ENCODE results near the gene OR1F1. TPM values are rescaled to one million over a fixed set of nuclear protein-coding genes. Genes with fewer than 3 reads are reported as not detected.
A peak's percentile ranks its signal among the peaks of the same experiment; 100 is the strongest.

OR1F1 gene
- total and polyA plus RNA-seq, 9 of the 15 experiments (the other 6 are each of a cell fraction or from before 2014, with no cell fraction given): 0.15 to 0.61 (median 0.35) TPM; not detected in 3

GRCh38 chr16:3173892-3174617 is 13.9 kb upstream of the OR1F1 start (continued):
- TF ChIP-seq XRCC5 (IDR thresholded peaks at IDR 0.05; ENCODE audit: low read depth, low read length) (0 out of 2 replicates have a peak, but pooled peaks have one; percentile 44), ZNF436 (CRISPR knock-in tag; IDR thresholded peaks at IDR 0.05) (no peak), ZNF217 (CRISPR knock-in tag; IDR thresholded peaks at IDR 0.05) (no peak), HNRNPK (IDR thresholded peaks at IDR 0.05; ENCODE audit: low read depth, low read length, poor library complexity, severe bottlenecking) (no peak), MCM3 (IDR thresholded peaks at IDR 0.05) (no peak), NFATC3 (IDR thresholded peaks at IDR 0.05) (no peak), FOSL1 (tag; conservative IDR thresholded peaks at IDR 0.05) (no peak), TOE1 (IDR thresholded peaks at IDR 0.05; ENCODE audit: borderline replicate concordance) (0 out of 2 replicates have a peak, but pooled peaks have one; percentile 29), TOE1 (CRISPR knock-in tag; IDR thresholded peaks at IDR 0.05; ENCODE audit: borderline replicate concordance, low read depth) (no peak), CHD2 (IDR thresholded peaks at IDR 0.05; ENCODE audit: low read depth, low read length) (no peak), MBD2 (IDR thresholded peaks at IDR 0.05; ENCODE audit: borderline replicate concordance, low read depth) (no peak), MLX (CRISPR knock-in tag; conservative IDR thresholded peaks at IDR 0.05) (no peak), ZFP36 (IDR thresholded peaks at IDR 0.05; ENCODE audit: low read depth, low read length, partially characterized antibody) (no peak), THRAP3 (IDR thresholded peaks at IDR 0.05; ENCODE audit: borderline replicate concordance) (no peak), YBX1 (IDR thresholded peaks at IDR 0.05) (no peak), SRSF1 (IDR thresholded peaks at IDR 0.05; ENCODE audit: low read depth, low read length) (no peak), SMARCA5 (IDR thresholded peaks at IDR 0.05) (no peak), ZNF408 (CRISPR knock-in tag; IDR thresholded peaks at IDR 0.05; ENCODE audit: low read depth) (no peak), CXXC5 (CRISPR knock-in tag; IDR thresholded peaks at IDR 0.05) (peak; percentile 38; the same call in 1 of the 2 replicates), ZNF12 (CRISPR knock-in tag; IDR thresholded peaks at IDR 0.05) (no peak), PTTG1 (tag; IDR thresholded peaks at IDR 0.05; ENCODE audit: low read depth) (no peak), CBFA2T3 (IDR thresholded peaks at IDR 0.05) (no peak), MYNN (IDR thresholded peaks at IDR 0.05) (no peak), MYNN (CRISPR knock-in tag; IDR thresholded peaks at IDR 0.05) (no peak), SETDB1 (IDR thresholded peaks at IDR 0.05; ENCODE audit: low read length) (no peak), E4F1 (CRISPR knock-in tag; IDR thresholded peaks at IDR 0.05; ENCODE audit: borderline replicate concordance) (no peak), ZNF778 (CRISPR knock-in tag; IDR thresholded peaks at IDR 0.05) (no peak), DACH1 (IDR thresholded peaks at IDR 0.05; ENCODE audit: partially characterized antibody) (no peak), ZNF79 (CRISPR knock-in tag; IDR thresholded peaks at IDR 0.05; ENCODE audit: low read depth) (no peak), CHCHD3 (CRISPR knock-in tag; IDR thresholded peaks at IDR 0.05) (no peak), SIN3B (IDR thresholded peaks at IDR 0.05; ENCODE audit: low read depth) (no peak)
